GM23338 (cell line): ENCODE measurements around the gene PLEK. TPM values are rescaled to one million over a fixed set of nuclear protein-coding genes. Genes with fewer than 3 reads are reported as not detected.

ENCODE experiments used
- ATAC-seq: fragments of 200-7000 bp; cut with Tn5 transposase; 3 replicates; pipeline ENCODE4 v1.9.1; 2020
- DNase-seq: peaks from one replicate; pipeline ENCODE4 v3.0.0-alpha.2; 2015; ENCODE audit warnings: low spot score
- H2AFZ ChIP-seq: fragments of 200-600 bp; sonication (generic); 2 replicates; pipeline ENCODE4 v1.8.0; 2016; ENCODE audit warnings: antibody characterized with exemption, mild to moderate bottlenecking, moderate library complexity
- H3F3A ChIP-seq: fragments of 200-600 bp; sonication (generic); replicated peaks from 2 replicates; pipeline ENCODE4 v1.8.0; 2017; ENCODE audit warnings: antibody characterized with exemption, mixed run types, low read depth
- H3K27ac ChIP-seq: fragments of 200-600 bp; sonication (generic); 2 replicates; pipeline ENCODE4 v1.6.1; 2016; ENCODE audit warnings: low read depth
- H3K27me3 ChIP-seq: fragments of 200-600 bp; sonication (generic); 2 replicates; pipeline ENCODE4 v1.8.0; 2016; ENCODE audit warnings: mild to moderate bottlenecking, mixed run types, moderate library complexity; ENCODE audit not compliant: insufficient read depth
- H3K36me3 ChIP-seq: fragments of 200-600 bp; sonication (generic); 2 replicates; pipeline ENCODE4 v1.8.0; 2016; ENCODE audit warnings: mild to moderate bottlenecking; ENCODE audit not compliant: insufficient read depth
- H3K4me1 ChIP-seq: fragments of 200-600 bp; sonication (generic); 2 replicates; pipeline ENCODE4 v1.8.0; 2016; ENCODE audit warnings: mild to moderate bottlenecking, moderate library complexity; ENCODE audit not compliant: insufficient read depth
- H3K4me2 ChIP-seq: fragments of 200-600 bp; sonication (generic); 2 replicates; pipeline ENCODE4 v1.7.1; 2017; ENCODE audit warnings: mixed run types
- H3K4me3 ChIP-seq: fragments of 200-600 bp; sonication (generic); 2 replicates; pipeline ENCODE4 v1.6.1; 2016; ENCODE audit warnings: mixed run types
- H3K79me2 ChIP-seq: fragments of 200-600 bp; sonication (generic); replicated peaks from 2 replicates; pipeline ENCODE4 v1.8.0; 2017; ENCODE audit warnings: mild to moderate bottlenecking; ENCODE audit not compliant: insufficient read depth
- H3K9me2 ChIP-seq: fragments of 200-600 bp; sonication (generic); 2 replicates; pipeline ENCODE4 v1.8.0; 2017; ENCODE audit not compliant: insufficient read depth
- H4K20me1 ChIP-seq: fragments of 200-600 bp; sonication (generic); replicated peaks from 2 replicates; pipeline ENCODE4 v1.8.0; 2017; ENCODE audit warnings: mild to moderate bottlenecking; ENCODE audit not compliant: insufficient read depth
- H3K27ac Mint-ChIP-seq: 2 replicates; pipeline ENCODE4 v1.8.0; 2020; ENCODE audit warnings: inconsistent platforms, mild to moderate bottlenecking, moderate library complexity, mixed read lengths
- H3K27me3 Mint-ChIP-seq: 3 replicates; pipeline ENCODE4 v1.8.0; 2022; ENCODE audit warnings: low read depth, mild to moderate bottlenecking, moderate library complexity, mixed read lengths, inconsistent platforms; ENCODE audit not compliant: insufficient read depth, poor library complexity
- H3K36me3 Mint-ChIP-seq: 3 replicates; pipeline ENCODE4 v1.8.0; 2021; ENCODE audit warnings: low read depth, mild to moderate bottlenecking, inconsistent platforms, moderate library complexity, mixed read lengths
- H3K4me1 Mint-ChIP-seq: 3 replicates; pipeline ENCODE4 v1.8.0; 2020; ENCODE audit warnings: mild to moderate bottlenecking, inconsistent platforms, mixed read lengths
- H3K4me3 Mint-ChIP-seq: 3 replicates; pipeline ENCODE4 v1.8.0; 2021; ENCODE audit warnings: moderate library complexity, mild to moderate bottlenecking, inconsistent platforms, mixed read lengths
- H3K9me3 Mint-ChIP-seq: 3 replicates; pipeline ENCODE4 v1.8.0; 2020; ENCODE audit warnings: moderate library complexity, mild to moderate bottlenecking, inconsistent platforms, mixed read lengths
- CREB1 ChIP-seq: fragments of 250-450 bp; sonication (Bioruptor Pico); IDR thresholded peaks from 2 replicates; pipeline ENCODE4 v1.5.0; 2020; ENCODE audit warnings: low read depth, mild to moderate bottlenecking, moderate library complexity
- EZH2 ChIP-seq: fragments of 200-600 bp; sonication (generic); IDR thresholded peaks from one replicate; pipeline ENCODE4 v1.8.0; 2017; ENCODE audit warnings: antibody characterized with exemption, mild to moderate bottlenecking, low read depth; ENCODE audit not compliant: unreplicated experiment
- EZH2phosphoT487 ChIP-seq: fragments of 200-600 bp; sonication (generic); IDR thresholded peaks from one replicate; pipeline ENCODE4 v1.8.1; 2018; ENCODE audit warnings: antibody characterized with exemption; ENCODE audit not compliant: unreplicated experiment
- JUNB ChIP-seq: IDR thresholded peaks from one replicate; pipeline ENCODE4 v1.6.1; 2016; ENCODE audit warnings: antibody characterized with exemption; ENCODE audit not compliant: unreplicated experiment
- NANOG ChIP-seq: IDR thresholded peaks from 2 replicates; pipeline ENCODE4 v1.6.1; 2016; ENCODE audit warnings: antibody characterized with exemption, borderline replicate concordance
- POLR2AphosphoS5 ChIP-seq: IDR thresholded peaks from 2 replicates; pipeline ENCODE4 v1.6.1; 2016; ENCODE audit warnings: antibody characterized with exemption, low read depth
- STAT1 ChIP-seq: IDR thresholded peaks from one replicate; pipeline ENCODE4 v1.6.1; 2016; ENCODE audit warnings: antibody characterized with exemption; ENCODE audit not compliant: unreplicated experiment
- ZNF114 ChIP-seq: fragments of 250-450 bp; sonication (Bioruptor Pico); IDR thresholded peaks from 2 replicates; pipeline ENCODE4 v1.5.0; 2020; ENCODE audit warnings: mild to moderate bottlenecking, moderate library complexity
- ZNF331 ChIP-seq: fragments of 250-450 bp; sonication (Bioruptor Pico); IDR thresholded peaks from 2 replicates; pipeline ENCODE4 v1.5.0; 2020; ENCODE audit warnings: low read depth, mild to moderate bottlenecking, moderate library complexity
- polyA plus RNA-seq: library from polyadenylated mRNA; unstranded; fragments of >200 nt; fragmentation: Nextera tagmentation; extraction: Ambion mirVana; gene quantifications from 2 replicates; pipeline ENCODE4 v1.2.1, GENCODE V29; 2016
- total RNA-seq: library from RNA; depleted of rRNA; stranded (reverse); fragments of >200 nt; shearing (Covaris generic); gene quantifications from 2 replicates; pipeline ENCODE4 v1.2.3, GENCODE V29; 2014
- TF ChIP-seq, protein P1 (sequence below): IDR thresholded peaks from 2 replicates; pipeline ENCODE4 v1.6.1; 2016; ENCODE audit warnings: antibody characterized with exemption
- TF ChIP-seq, protein P2 (sequence below), 2 experiments: fragments of 200-600 bp in 1 of 2; sonication (generic) in 1 of 2; conservative IDR thresholded peaks; 2 replicates each; pipeline versions ENCODE4 v1.5.1 to v1.6.1; 2016 to 2017; ENCODE audit warnings: antibody characterized with exemption in 2 of 2, low read depth in 2 of 2, mild to moderate bottlenecking in 2 of 2, moderate library complexity in 1 of 2
- TF ChIP-seq, protein P3 (sequence below): fragments of 250-450 bp; sonication (Bioruptor Pico); IDR thresholded peaks from 2 replicates; pipeline ENCODE4 v1.5.0; 2020; ENCODE audit warnings: mild to moderate bottlenecking, moderate library complexity
- TF ChIP-seq, protein P4 (sequence below): IDR thresholded peaks from one replicate; pipeline ENCODE4 v1.6.1; 2018; ENCODE audit warnings: antibody characterized with exemption; ENCODE audit not compliant: unreplicated experiment

The PLEK gene
- total and polyA plus RNA-seq, 2 experiments from 2014 or later = 0.06 TPM; not detected in 1

DNA sequence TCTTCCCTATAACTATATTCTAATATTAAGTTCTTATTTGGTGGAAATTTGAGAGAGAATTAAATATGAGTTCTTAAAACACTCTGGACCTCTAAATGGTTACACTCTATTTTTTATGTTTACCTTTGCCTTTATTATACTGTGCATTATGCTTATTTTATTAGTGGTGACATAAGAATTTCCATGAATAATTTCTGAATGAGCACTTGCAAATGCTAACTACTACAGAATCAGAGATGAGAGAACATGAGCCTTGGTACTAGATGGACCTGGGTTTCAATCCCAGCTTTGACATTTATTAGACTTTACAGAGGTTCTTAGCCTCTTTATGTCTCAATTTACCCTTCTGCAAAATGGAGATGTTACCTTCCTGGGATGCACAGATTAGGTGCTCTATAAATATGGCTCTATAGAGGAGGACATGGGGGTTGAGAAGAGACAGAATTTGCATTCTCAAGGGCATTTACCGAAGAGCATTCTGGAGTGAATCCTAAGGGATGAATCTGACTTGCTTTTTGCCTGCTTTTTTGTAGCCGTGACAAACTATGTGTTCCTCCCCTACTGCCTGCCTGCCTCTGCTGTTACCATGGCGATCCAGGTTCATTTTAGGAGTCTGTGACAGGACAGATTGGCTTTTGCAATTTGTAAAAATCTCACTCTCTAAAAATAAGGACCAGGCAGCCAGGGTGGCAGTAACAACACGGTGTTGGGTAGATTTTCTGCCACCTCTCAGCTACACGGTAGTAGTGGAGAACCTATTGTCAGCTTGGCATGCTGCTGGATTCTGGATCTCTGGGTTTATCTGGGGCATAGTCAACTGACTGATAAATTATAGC is 24.6 kb upstream of the PLEK start:
- Histone ChIP-seq H3K9me2 (0 out of 2 replicates have a peak, but pooled peaks cover 7% of the 10 kb centered on the region), H4K20me1 (no peaks in the 10 kb centered on the region), H3K36me3 (no peaks in the 10 kb centered on the region), H2AFZ (no peak overlapping the region), H3K4me3 (no peak overlapping the region), H3K27ac (no peak overlapping the region), H3K4me2 (no peak overlapping the region), H3K4me1 (peaks cover 4% of the 10 kb centered on the region), H3F3A (no peaks in the 10 kb centered on the region), H3K79me2 (no peaks in the 10 kb centered on the region), H3K27me3 (no peaks in the 10 kb centered on the region)
- no peaks in the 10 kb centered on the region for H3K36me3 Mint-ChIP-seq
- TF ChIP-seq POLR2AphosphoS5 = no peak
- TF ChIP-seq EZH2 = no peak
- no peak for TF ChIP-seq NANOG
- TF ChIP-seq, protein P1, sequence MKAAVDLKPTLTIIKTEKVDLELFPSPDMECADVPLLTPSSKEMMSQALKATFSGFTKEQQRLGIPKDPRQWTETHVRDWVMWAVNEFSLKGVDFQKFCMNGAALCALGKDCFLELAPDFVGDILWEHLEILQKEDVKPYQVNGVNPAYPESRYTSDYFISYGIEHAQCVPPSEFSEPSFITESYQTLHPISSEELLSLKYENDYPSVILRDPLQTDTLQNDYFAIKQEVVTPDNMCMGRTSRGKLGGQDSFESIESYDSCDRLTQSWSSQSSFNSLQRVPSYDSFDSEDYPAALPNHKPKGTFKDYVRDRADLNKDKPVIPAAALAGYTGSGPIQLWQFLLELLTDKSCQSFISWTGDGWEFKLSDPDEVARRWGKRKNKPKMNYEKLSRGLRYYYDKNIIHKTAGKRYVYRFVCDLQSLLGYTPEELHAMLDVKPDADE = no peak
- TF ChIP-seq, protein P2, sequence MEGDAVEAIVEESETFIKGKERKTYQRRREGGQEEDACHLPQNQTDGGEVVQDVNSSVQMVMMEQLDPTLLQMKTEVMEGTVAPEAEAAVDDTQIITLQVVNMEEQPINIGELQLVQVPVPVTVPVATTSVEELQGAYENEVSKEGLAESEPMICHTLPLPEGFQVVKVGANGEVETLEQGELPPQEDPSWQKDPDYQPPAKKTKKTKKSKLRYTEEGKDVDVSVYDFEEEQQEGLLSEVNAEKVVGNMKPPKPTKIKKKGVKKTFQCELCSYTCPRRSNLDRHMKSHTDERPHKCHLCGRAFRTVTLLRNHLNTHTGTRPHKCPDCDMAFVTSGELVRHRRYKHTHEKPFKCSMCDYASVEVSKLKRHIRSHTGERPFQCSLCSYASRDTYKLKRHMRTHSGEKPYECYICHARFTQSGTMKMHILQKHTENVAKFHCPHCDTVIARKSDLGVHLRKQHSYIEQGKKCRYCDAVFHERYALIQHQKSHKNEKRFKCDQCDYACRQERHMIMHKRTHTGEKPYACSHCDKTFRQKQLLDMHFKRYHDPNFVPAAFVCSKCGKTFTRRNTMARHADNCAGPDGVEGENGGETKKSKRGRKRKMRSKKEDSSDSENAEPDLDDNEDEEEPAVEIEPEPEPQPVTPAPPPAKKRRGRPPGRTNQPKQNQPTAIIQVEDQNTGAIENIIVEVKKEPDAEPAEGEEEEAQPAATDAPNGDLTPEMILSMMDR (conservative IDR thresholded peaks at IDR 0.05; ENCODE audit: low read depth in 2 of 2) = no peak
- TF ChIP-seq, protein P3, sequence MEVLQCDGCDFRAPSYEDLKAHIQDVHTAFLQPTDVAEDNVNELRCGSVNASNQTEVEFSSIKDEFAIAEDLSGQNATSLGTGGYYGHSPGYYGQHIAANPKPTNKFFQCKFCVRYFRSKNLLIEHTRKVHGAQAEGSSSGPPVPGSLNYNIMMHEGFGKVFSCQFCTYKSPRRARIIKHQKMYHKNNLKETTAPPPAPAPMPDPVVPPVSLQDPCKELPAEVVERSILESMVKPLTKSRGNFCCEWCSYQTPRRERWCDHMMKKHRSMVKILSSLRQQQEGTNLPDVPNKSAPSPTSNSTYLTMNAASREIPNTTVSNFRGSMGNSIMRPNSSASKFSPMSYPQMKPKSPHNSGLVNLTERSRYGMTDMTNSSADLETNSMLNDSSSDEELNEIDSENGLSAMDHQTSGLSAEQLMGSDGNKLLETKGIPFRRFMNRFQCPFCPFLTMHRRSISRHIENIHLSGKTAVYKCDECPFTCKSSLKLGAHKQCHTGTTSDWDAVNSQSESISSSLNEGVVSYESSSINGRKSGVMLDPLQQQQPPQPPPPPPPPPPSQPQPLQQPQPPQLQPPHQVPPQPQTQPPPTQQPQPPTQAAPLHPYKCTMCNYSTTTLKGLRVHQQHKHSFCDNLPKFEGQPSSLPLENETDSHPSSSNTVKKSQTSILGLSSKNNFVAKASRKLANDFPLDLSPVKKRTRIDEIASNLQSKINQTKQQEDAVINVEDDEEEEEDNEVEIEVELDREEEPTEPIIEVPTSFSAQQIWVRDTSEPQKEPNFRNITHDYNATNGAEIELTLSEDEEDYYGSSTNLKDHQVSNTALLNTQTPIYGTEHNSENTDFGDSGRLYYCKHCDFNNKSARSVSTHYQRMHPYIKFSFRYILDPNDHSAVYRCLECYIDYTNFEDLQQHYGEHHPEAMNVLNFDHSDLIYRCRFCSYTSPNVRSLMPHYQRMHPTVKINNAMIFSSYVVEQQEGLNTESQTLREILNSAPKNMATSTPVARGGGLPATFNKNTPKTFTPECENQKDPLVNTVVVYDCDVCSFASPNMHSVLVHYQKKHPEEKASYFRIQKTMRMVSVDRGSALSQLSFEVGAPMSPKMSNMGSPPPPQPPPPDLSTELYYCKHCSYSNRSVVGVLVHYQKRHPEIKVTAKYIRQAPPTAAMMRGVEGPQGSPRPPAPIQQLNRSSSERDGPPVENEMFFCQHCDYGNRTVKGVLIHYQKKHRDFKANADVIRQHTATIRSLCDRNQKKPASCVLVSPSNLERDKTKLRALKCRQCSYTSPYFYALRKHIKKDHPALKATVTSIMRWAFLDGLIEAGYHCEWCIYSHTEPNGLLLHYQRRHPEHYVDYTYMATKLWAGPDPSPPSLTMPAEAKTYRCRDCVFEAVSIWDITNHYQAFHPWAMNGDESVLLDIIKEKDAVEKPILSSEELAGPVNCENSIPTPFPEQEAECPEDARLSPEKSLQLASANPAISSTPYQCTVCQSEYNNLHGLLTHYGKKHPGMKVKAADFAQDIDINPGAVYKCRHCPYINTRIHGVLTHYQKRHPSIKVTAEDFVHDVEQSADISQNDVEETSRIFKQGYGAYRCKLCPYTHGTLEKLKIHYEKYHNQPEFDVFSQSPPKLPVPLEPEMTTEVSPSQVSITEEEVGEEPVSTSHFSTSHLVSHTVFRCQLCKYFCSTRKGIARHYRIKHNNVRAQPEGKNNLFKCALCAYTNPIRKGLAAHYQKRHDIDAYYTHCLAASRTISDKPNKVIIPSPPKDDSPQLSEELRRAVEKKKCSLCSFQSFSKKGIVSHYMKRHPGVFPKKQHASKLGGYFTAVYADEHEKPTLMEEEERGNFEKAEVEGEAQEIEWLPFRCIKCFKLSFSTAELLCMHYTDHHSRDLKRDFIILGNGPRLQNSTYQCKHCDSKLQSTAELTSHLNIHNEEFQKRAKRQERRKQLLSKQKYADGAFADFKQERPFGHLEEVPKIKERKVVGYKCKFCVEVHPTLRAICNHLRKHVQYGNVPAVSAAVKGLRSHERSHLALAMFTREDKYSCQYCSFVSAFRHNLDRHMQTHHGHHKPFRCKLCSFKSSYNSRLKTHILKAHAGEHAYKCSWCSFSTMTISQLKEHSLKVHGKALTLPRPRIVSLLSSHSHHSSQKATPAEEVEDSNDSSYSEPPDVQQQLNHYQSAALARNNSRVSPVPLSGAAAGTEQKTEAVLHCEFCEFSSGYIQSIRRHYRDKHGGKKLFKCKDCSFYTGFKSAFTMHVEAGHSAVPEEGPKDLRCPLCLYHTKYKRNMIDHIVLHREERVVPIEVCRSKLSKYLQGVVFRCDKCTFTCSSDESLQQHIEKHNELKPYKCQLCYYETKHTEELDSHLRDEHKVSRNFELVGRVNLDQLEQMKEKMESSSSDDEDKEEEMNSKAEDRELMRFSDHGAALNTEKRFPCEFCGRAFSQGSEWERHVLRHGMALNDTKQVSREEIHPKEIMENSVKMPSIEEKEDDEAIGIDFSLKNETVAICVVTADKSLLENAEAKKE (CRISPR knock-in tag) = no peak
- no peak for TF ChIP-seq STAT1
- no peak for TF ChIP-seq EZH2phosphoT487
- no peak for TF ChIP-seq CREB1 (CRISPR knock-in tag)
- TF ChIP-seq JUNB = no peak
- no peak for TF ChIP-seq ZNF114
- TF ChIP-seq, protein P4, sequence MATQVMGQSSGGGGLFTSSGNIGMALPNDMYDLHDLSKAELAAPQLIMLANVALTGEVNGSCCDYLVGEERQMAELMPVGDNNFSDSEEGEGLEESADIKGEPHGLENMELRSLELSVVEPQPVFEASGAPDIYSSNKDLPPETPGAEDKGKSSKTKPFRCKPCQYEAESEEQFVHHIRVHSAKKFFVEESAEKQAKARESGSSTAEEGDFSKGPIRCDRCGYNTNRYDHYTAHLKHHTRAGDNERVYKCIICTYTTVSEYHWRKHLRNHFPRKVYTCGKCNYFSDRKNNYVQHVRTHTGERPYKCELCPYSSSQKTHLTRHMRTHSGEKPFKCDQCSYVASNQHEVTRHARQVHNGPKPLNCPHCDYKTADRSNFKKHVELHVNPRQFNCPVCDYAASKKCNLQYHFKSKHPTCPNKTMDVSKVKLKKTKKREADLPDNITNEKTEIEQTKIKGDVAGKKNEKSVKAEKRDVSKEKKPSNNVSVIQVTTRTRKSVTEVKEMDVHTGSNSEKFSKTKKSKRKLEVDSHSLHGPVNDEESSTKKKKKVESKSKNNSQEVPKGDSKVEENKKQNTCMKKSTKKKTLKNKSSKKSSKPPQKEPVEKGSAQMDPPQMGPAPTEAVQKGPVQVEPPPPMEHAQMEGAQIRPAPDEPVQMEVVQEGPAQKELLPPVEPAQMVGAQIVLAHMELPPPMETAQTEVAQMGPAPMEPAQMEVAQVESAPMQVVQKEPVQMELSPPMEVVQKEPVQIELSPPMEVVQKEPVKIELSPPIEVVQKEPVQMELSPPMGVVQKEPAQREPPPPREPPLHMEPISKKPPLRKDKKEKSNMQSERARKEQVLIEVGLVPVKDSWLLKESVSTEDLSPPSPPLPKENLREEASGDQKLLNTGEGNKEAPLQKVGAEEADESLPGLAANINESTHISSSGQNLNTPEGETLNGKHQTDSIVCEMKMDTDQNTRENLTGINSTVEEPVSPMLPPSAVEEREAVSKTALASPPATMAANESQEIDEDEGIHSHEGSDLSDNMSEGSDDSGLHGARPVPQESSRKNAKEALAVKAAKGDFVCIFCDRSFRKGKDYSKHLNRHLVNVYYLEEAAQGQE = no peak
- no peak for TF ChIP-seq ZNF331 (CRISPR knock-in tag)
- H3K27ac Mint-ChIP-seq = no peak overlapping the region
- no peaks in the 10 kb centered on the region for H3K27me3 Mint-ChIP-seq
- no peak overlapping the region for H3K4me3 Mint-ChIP-seq
- no peaks in the 10 kb centered on the region for H3K9me3 Mint-ChIP-seq
- ATAC-seq (no peak), DNase-seq (no peak)
- peaks cover 20% of the 10 kb centered on the region; the same call in 2 of the 3 replicates for H3K4me1 Mint-ChIP-seq
